Esophagus muscularis mucosa (tissue), 4 donors: ENCODE measurements around the gene KYNU.

Source experiments
- CTCF ChIP-seq, 3 experiments: fragments of 200-600 bp in 2 of 3; fragments of 450-650 bp in 1 of 3; sonication (generic) in 2 of 3; IDR thresholded peaks; one replicate each; pipeline ENCODE4 v1.5.1; 2017 to 2019; ENCODE audit warnings: antibody characterized with exemption in 3 of 3, mild to moderate bottlenecking in 2 of 3, moderate library complexity in 1 of 3
- EP300 ChIP-seq: sonication (generic); formaldehyde crosslinking; IDR thresholded peaks from one replicate; pipeline ENCODE4 v1.6.1; 2017; ENCODE audit warnings: antibody characterized with exemption
- POLR2A ChIP-seq: fragments of 450-650 bp; IDR thresholded peaks from one replicate; pipeline ENCODE4 v1.6.1; 2017; ENCODE audit warnings: antibody characterized with exemption, moderate library complexity, mild to moderate bottlenecking, low read depth
- POLR2AphosphoS5 ChIP-seq, 2 donors: sonication (generic); formaldehyde crosslinking; IDR thresholded peaks; one replicate each; pipeline ENCODE4 v1.6.1; 2017; ENCODE audit warnings: antibody characterized with exemption in 2 of 2

GRCh38 chr2:143085125-143085784, 207.8 kb downstream of the KYNU start:
- TF ChIP-seq CTCF (IDR thresholded peaks at IDR 0.05): no peak
- no peak for TF ChIP-seq POLR2AphosphoS5 (IDR thresholded peaks at IDR 0.05)
- TF ChIP-seq POLR2A: no peak
- no peak for TF ChIP-seq EP300
